Measurements from ENCODE around the gene BORCS6. TPM values are rescaled to one million over a fixed set of nuclear protein-coding genes. Genes with fewer than 3 reads are reported as not detected.

BORCS6 gene
- total RNA-seq, 1 donor from 2014 or later, result 13.3 TPM

GRCh38 chr17:8147141-8147804 lies 42.7 kb downstream of the BORCS6 start:
- H3K4me3 ChIP-seq (ENCODE audit: low read depth, low read length), result no peak overlapping the region
- DNase-seq (ENCODE audit: low read depth), result no peak
- H3K36me3 ChIP-seq (ENCODE audit: control insufficient read depth, insufficient read depth, low read length), result peaks cover 11% of the 10 kb centered on the region
- H3K27me3 ChIP-seq (ENCODE audit: control insufficient read depth, insufficient read depth, low read length), result no peaks in the 10 kb centered on the region
- no peak for TF ChIP-seq CTCF (IDR thresholded peaks at IDR 0.05; ENCODE audit: insufficient read depth, low read length, poor library complexity, severe bottlenecking)

- no peak for TF ChIP-seq CTCF (IDR thresholded peaks at IDR 0.05; ENCODE audit: insufficient read depth, low read length, poor library complexity, severe bottlenecking)
- Histone ChIP-seq H3K27me3 (ENCODE audit: control insufficient read depth, insufficient read depth, low read length) (no peaks in the 10 kb centered on the region), H3K4me3 (ENCODE audit: low read depth, low read length) (no peak overlapping the region), H3K36me3 (ENCODE audit: control insufficient read depth, insufficient read depth, low read length) (peaks cover 11% of the 10 kb centered on the region)
- DNase-seq (ENCODE audit: low read depth), result no peak
Observed at GRCh38 chr17:8146381-8147140, 43.4 kb downstream of the BORCS6 start.

GRCh38 chr17:8145811-8146210 lies 44.2 kb downstream of the BORCS6 start:
- no peak overlapping the region for H3K4me3 ChIP-seq (ENCODE audit: low read depth, low read length)
- peaks cover 15% of the 10 kb centered on the region for H3K36me3 ChIP-seq (ENCODE audit: control insufficient read depth, insufficient read depth, low read length)
- no peak for TF ChIP-seq CTCF (IDR thresholded peaks at IDR 0.05; ENCODE audit: insufficient read depth, low read length, poor library complexity, severe bottlenecking)
- no peak for DNase-seq (ENCODE audit: low read depth)
- no peaks in the 10 kb centered on the region for H3K27me3 ChIP-seq (ENCODE audit: control insufficient read depth, insufficient read depth, low read length)

GRCh38 chr17:8144401-8145231 lies 45.4 kb downstream of the BORCS6 start:
- DNase-seq (ENCODE audit: low read depth), result no peak
- no peaks in the 10 kb centered on the region for H3K27me3 ChIP-seq (ENCODE audit: control insufficient read depth, insufficient read depth, low read length)
- TF ChIP-seq CTCF (IDR thresholded peaks at IDR 0.05; ENCODE audit: insufficient read depth, low read length, poor library complexity, severe bottlenecking), result no peak
- H3K4me3 ChIP-seq (ENCODE audit: low read depth, low read length), result no peak overlapping the region
- peaks cover 16% of the 10 kb centered on the region for H3K36me3 ChIP-seq (ENCODE audit: control insufficient read depth, insufficient read depth, low read length)

GRCh38 chr17:8143581-8144400 lies 46.2 kb downstream of the BORCS6 start:
- H3K36me3 ChIP-seq (ENCODE audit: control insufficient read depth, insufficient read depth, low read length), result peaks cover 16% of the 10 kb centered on the region
- no peak for DNase-seq (ENCODE audit: low read depth)
- H3K4me3 ChIP-seq (ENCODE audit: low read depth, low read length), result no peak overlapping the region
- no peaks in the 10 kb centered on the region for H3K27me3 ChIP-seq (ENCODE audit: control insufficient read depth, insufficient read depth, low read length)
- TF ChIP-seq CTCF (IDR thresholded peaks at IDR 0.05; ENCODE audit: insufficient read depth, low read length, poor library complexity, severe bottlenecking), result no peak

All from kidney epithelial cell (primary cell).